K562 (cell line): ENCODE data around the gene USPL1.

Experiments used
- FOXJ2 ChIP-seq: fragments of 200-800 bp; sonication (Bioruptor generic); IDR thresholded peaks from 2 replicates; pipeline ENCODE4 v1.6.1; 2016; ENCODE audit warnings: missing genetic modification characterization, missing compliant biosample characterization
- GATA2 ChIP-seq: sonication (generic); formaldehyde crosslinking; IDR thresholded peaks from 2 replicates; pipeline ENCODE4 v1.4.0; 2020; ENCODE audit warnings: mild to moderate bottlenecking, missing genetic modification reagents
- POLR2A ChIP-seq: fragments of 450-650 bp; conservative IDR thresholded peaks from 2 replicates; pipeline ENCODE4 v1.6.1; 2016
- SP2 ChIP-seq: IDR thresholded peaks from 2 replicates; pipeline ENCODE4 v1.6.1; 2011; ENCODE audit warnings: mild to moderate bottlenecking, low read depth, low read length, moderate library complexity; ENCODE audit not compliant: poor library complexity, severe bottlenecking; ENCODE audit errors: extremely low read depth
- ZNF224 ChIP-seq: sonication (generic); formaldehyde crosslinking; IDR thresholded peaks from 2 replicates; pipeline ENCODE4 v1.8.0; 2022; ENCODE audit warnings: mild to moderate bottlenecking, missing genetic modification reagents
- TF ChIP-seq, protein P1 (sequence below), 3 experiments: IDR thresholded peaks in 2 of 3; conservative IDR thresholded peaks in 1 of 3; 2 replicates each; pipeline ENCODE4 v1.5.1; 2011 to 2012; ENCODE audit warnings: low read length in 3 of 3, mild to moderate bottlenecking in 3 of 3, control low read depth in 2 of 3, improper control_type of control experiment in 1 of 3, inconsistent platforms in 1 of 3, low read depth in 1 of 3, mixed read lengths in 1 of 3, moderate library complexity in 1 of 3; ENCODE audit not compliant: insufficient read depth in 2 of 3

DNA sequence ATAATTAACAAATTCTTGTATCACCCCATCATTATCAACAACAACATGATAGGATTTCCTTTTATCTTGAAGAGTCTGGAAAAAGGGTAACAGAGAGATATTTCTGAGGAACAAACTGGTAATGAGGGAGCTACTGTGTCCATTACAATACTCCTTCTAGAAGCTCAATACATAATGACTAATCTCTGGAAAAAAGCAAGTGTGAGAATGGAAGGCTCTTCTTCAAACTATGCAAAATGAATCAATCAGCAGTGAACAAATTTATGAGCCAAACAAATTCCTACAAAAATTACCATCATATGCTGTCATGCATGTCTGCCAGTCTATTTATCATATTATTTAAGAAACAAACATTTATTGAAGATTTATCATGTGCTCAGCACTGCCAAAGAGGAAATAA lies 30.0 kb upstream of the USPL1 start:
- no peak for TF ChIP-seq FOXJ2 (tag)
- TF ChIP-seq, protein P1, sequence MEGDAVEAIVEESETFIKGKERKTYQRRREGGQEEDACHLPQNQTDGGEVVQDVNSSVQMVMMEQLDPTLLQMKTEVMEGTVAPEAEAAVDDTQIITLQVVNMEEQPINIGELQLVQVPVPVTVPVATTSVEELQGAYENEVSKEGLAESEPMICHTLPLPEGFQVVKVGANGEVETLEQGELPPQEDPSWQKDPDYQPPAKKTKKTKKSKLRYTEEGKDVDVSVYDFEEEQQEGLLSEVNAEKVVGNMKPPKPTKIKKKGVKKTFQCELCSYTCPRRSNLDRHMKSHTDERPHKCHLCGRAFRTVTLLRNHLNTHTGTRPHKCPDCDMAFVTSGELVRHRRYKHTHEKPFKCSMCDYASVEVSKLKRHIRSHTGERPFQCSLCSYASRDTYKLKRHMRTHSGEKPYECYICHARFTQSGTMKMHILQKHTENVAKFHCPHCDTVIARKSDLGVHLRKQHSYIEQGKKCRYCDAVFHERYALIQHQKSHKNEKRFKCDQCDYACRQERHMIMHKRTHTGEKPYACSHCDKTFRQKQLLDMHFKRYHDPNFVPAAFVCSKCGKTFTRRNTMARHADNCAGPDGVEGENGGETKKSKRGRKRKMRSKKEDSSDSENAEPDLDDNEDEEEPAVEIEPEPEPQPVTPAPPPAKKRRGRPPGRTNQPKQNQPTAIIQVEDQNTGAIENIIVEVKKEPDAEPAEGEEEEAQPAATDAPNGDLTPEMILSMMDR (IDR thresholded peaks at IDR 0.05 in 2 of 3, conservative IDR thresholded peaks at IDR 0.05 in 1 of 3; ENCODE audit: insufficient read depth in 2 of 3, low read depth in 1 of 3, low read length in 3 of 3) = no peak
- TF ChIP-seq ZNF224 = no peak
- no peak for TF ChIP-seq SP2
- TF ChIP-seq GATA2 (CRISPR knock-in tag) = no peak
- TF ChIP-seq POLR2A = no peak
